Epithelial cell of esophagus (primary cell): ENCODE measurements around the gene LELP1.

Experiments used
- DNase-seq: peaks from one replicate; pipeline ENCODE4 v3.0.0; 2010; ENCODE audit warnings: low read depth
- H3K4me3 ChIP-seq: 2 replicates; pipeline ENCODE4 v1.5.1; 2011; ENCODE audit warnings: mild to moderate bottlenecking, low read length, control low read depth
- CTCF ChIP-seq: IDR thresholded peaks from 2 replicates; pipeline ENCODE4 v1.5.1; 2011; ENCODE audit warnings: low read depth, mild to moderate bottlenecking, low read length, control low read depth, inconsistent platforms; ENCODE audit not compliant: insufficient read depth; ENCODE audit errors: missing control alignments

The LELP1 gene

GRCh38 chr1:153192697-153193096, 10.5 kb upstream of the LELP1 start:
- no peak overlapping the region for H3K4me3 ChIP-seq
- DNase-seq, result peak; percentile 74
- peak; percentile 87 for TF ChIP-seq CTCF

GRCh38 chr1:153194331-153195050, 8.7 kb upstream of the LELP1 start:
- DNase-seq, result no peak
- no peak for TF ChIP-seq CTCF
- H3K4me3 ChIP-seq, result no peak overlapping the region

- H3K4me3 ChIP-seq, result no peak overlapping the region
- DNase-seq, result no peak
- no peak for TF ChIP-seq CTCF
Measured at GRCh38 chr1:153195216-153195615, 8.0 kb upstream of the LELP1 start.

GRCh38 chr1:153202006-153202405, 1.2 kb upstream of the LELP1 start:
- peak; percentile 20 for DNase-seq
- TF ChIP-seq CTCF, result no peak
- no peak overlapping the region for H3K4me3 ChIP-seq

- DNase-seq, result no peak
- no peak for TF ChIP-seq CTCF
- no peak overlapping the region for H3K4me3 ChIP-seq
Measured at GRCh38 chr1:153206631-153207030, 3.4 kb downstream of the LELP1 start.

GRCh38 chr1:153210206-153210605, 7.0 kb downstream of the LELP1 start:
- no peak for TF ChIP-seq CTCF
- H3K4me3 ChIP-seq, result no peak overlapping the region
- DNase-seq, result no peak

GRCh38 chr1:153212201-153212600, 9.0 kb downstream of the LELP1 start:
- TF ChIP-seq CTCF, result no peak
- no peak for DNase-seq
- no peak overlapping the region for H3K4me3 ChIP-seq
